Uterus (tissue), 2 donors: Measurements from ENCODE around the gene USP12.

Experiments used
- CTCF ChIP-seq, 4 experiments: fragments of 200-600 bp in 2 of 4; fragments of 450-650 bp in 2 of 4; sonication (generic) in 2 of 4; IDR thresholded peaks; one replicate each; pipeline ENCODE4 v1.5.1; 2016 to 2019; ENCODE audit warnings: antibody characterized with exemption in 4 of 4, mild to moderate bottlenecking in 2 of 4, moderate library complexity in 1 of 4
- POLR2A ChIP-seq, 2 donors: fragments of 450-650 bp; IDR thresholded peaks; one replicate each; pipeline ENCODE4 v1.6.1; 2016; ENCODE audit warnings: antibody characterized with exemption in 2 of 2, mild to moderate bottlenecking in 1 of 2, moderate library complexity in 1 of 2

- TF ChIP-seq POLR2A (IDR thresholded peaks at IDR 0.05): no peak
- TF ChIP-seq CTCF (IDR thresholded peaks at IDR 0.05): no peak
Measured at GRCh38 chr13:27080018-27080948, 91.3 kb downstream of the USP12 start.
